GM04503 (cell line): ENCODE data around the gene PTBP3.
"Not testable (repeated sequence)": the region's sequence is repeated elsewhere in the genome, so short reads cannot be mapped to it uniquely, and the experiment has no call there.

Source experiments
- DNase-seq: peaks from one replicate; pipeline ENCODE4 v3.0.0-alpha.2; 2012; ENCODE audit warnings: low read depth

PTBP3 gene

GRCh38 chr9:112268413-112268812 is 65.0 kb downstream of the PTBP3 start:
- DNase-seq = no peak

- not testable (repeated sequence) for DNase-seq
Observed at GRCh38 chr9:112267086-112267485, 66.3 kb downstream of the PTBP3 start.

- no peak for DNase-seq
Observed at GRCh38 chr9:112265391-112265790, 68.0 kb downstream of the PTBP3 start.

GRCh38 chr9:112262577-112262976 is 70.8 kb downstream of the PTBP3 start:
- DNase-seq = no peak

- no peak for DNase-seq
Observed at GRCh38 chr9:112261133-112261532, 72.3 kb downstream of the PTBP3 start.

- DNase-seq = no peak
Observed at GRCh38 chr9:112258106-112258505, 75.3 kb downstream of the PTBP3 start.

GRCh38 chr9:112252194-112252593 is 81.2 kb downstream of the PTBP3 start:
- DNase-seq = no peak

- DNase-seq = no peak
Observed at GRCh38 chr9:112249277-112249676, 84.1 kb downstream of the PTBP3 start.

GRCh38 chr9:112248722-112249121 is 84.7 kb downstream of the PTBP3 start:
- DNase-seq = peak; percentile 19

- no peak for DNase-seq
Observed at GRCh38 chr9:112247090-112247489, 86.3 kb downstream of the PTBP3 start.

- DNase-seq = no peak
Observed at GRCh38 chr9:112245126-112245525, 88.3 kb downstream of the PTBP3 start.

- no peak for DNase-seq
Observed at GRCh38 chr9:112242147-112242804, 91.1 kb downstream of the PTBP3 start.

- no peak for DNase-seq
Observed at GRCh38 chr9:112241491-112241890, 91.9 kb downstream of the PTBP3 start.

GRCh38 chr9:112239708-112240107 is 93.7 kb downstream of the PTBP3 start:
- DNase-seq = no peak

GRCh38 chr9:112239284-112239683 is 94.1 kb downstream of the PTBP3 start:
- DNase-seq = no peak

GRCh38 chr9:112234779-112235178 is 98.6 kb downstream of the PTBP3 start:
- no peak for DNase-seq

GRCh38 chr9:112233769-112234168 is 99.7 kb downstream of the PTBP3 start:
- peak; percentile 87 for DNase-seq

GRCh38 chr9:112232233-112232632 is 101.2 kb downstream of the PTBP3 start:
- no peak for DNase-seq

- DNase-seq = no peak
Observed at GRCh38 chr9:112226091-112226490, 107.3 kb downstream of the PTBP3 start.

- peak; percentile 42 for DNase-seq
Observed at GRCh38 chr9:112224401-112225289, 108.8 kb downstream of the PTBP3 start.

- no peak for DNase-seq
Observed at GRCh38 chr9:112218908-112219307, 114.5 kb downstream of the PTBP3 start.

- no peak for DNase-seq
Observed at GRCh38 chr9:112212926-112213325, 120.5 kb downstream of the PTBP3 start.

GRCh38 chr9:112207451-112207850 is 126.0 kb downstream of the PTBP3 start:
- DNase-seq = no peak
